ENCODE results near the gene KRT82.

DNA sequence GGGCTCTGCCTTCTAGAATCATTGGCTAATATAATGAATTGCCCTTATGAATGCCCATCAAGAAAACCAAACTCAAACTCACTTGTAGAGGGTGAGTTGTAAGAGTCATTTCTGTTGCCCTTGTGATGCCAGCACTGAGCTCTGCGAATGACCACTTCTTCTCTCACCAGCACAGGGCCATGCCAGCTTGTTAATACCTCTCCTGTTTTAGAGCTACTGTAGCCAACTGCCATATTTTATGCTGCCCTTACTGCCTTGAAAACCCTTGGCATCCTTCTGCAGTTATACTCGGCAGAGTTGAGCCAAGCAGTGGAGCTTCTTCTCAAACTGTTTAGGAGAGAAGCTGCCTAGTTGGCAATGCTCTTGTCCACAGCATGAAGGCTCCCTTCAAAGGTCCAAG lies 19.9 kb upstream of the KRT82 start:
- no peak for TF ChIP-seq POLR2AphosphoS5 (IDR thresholded peaks at IDR 0.05; ENCODE audit: low read depth, low read length)
- TF ChIP-seq, protein P1, sequence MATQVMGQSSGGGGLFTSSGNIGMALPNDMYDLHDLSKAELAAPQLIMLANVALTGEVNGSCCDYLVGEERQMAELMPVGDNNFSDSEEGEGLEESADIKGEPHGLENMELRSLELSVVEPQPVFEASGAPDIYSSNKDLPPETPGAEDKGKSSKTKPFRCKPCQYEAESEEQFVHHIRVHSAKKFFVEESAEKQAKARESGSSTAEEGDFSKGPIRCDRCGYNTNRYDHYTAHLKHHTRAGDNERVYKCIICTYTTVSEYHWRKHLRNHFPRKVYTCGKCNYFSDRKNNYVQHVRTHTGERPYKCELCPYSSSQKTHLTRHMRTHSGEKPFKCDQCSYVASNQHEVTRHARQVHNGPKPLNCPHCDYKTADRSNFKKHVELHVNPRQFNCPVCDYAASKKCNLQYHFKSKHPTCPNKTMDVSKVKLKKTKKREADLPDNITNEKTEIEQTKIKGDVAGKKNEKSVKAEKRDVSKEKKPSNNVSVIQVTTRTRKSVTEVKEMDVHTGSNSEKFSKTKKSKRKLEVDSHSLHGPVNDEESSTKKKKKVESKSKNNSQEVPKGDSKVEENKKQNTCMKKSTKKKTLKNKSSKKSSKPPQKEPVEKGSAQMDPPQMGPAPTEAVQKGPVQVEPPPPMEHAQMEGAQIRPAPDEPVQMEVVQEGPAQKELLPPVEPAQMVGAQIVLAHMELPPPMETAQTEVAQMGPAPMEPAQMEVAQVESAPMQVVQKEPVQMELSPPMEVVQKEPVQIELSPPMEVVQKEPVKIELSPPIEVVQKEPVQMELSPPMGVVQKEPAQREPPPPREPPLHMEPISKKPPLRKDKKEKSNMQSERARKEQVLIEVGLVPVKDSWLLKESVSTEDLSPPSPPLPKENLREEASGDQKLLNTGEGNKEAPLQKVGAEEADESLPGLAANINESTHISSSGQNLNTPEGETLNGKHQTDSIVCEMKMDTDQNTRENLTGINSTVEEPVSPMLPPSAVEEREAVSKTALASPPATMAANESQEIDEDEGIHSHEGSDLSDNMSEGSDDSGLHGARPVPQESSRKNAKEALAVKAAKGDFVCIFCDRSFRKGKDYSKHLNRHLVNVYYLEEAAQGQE (IDR thresholded peaks at IDR 0.05; ENCODE audit: insufficient read depth in 1 of 2, low read depth in 2 of 2, low read length in 2 of 2), result no peak
